ENCODE data around the gene LECT2.

The LECT2 gene

GRCh38 chr5:135954899-135955298, at the start of gene LECT2:
LECT2 (minus strand) TSS chr5:135954983; CDS start chr5:135954833, 150 bp downstream.
- no peak for DNase-seq

GRCh38 chr5:136004436-136004835, 49.7 kb upstream of the LECT2 start:
- no peak for DNase-seq

- no peak for DNase-seq
These were observed 46.7 kb upstream of the LECT2 start for GRCh38 chr5:136001466-136001981.

GRCh38 chr5:136000932-136001331, 46.1 kb upstream of the LECT2 start:
- DNase-seq, result no peak

GRCh38 chr5:136000147-136000546, 45.4 kb upstream of the LECT2 start:
- no peak for DNase-seq

GRCh38 chr5:135999406-136000139, 44.8 kb upstream of the LECT2 start:
- DNase-seq, result no peak

- no peak for DNase-seq
These were observed 44.1 kb upstream of the LECT2 start for GRCh38 chr5:135998889-135999288.

- no peak for DNase-seq
These were observed 43.0 kb upstream of the LECT2 start for GRCh38 chr5:135997673-135998335.

- DNase-seq, result no peak
These were observed 41.8 kb upstream of the LECT2 start for GRCh38 chr5:135996611-135997010.

GRCh38 chr5:135995976-135996375, 41.2 kb upstream of the LECT2 start:
- DNase-seq, result no peak

GRCh38 chr5:135993880-135994636, 39.3 kb upstream of the LECT2 start:
- no peak for DNase-seq

GRCh38 chr5:135993335-135993879, 38.6 kb upstream of the LECT2 start:
- no peak for DNase-seq

- DNase-seq, result no peak
These were observed 36.6 kb upstream of the LECT2 start for GRCh38 chr5:135991429-135991828.

GRCh38 chr5:135990528-135991255, 35.9 kb upstream of the LECT2 start:
- DNase-seq, result no peak

GRCh38 chr5:135989686-135990085, 34.9 kb upstream of the LECT2 start:
- DNase-seq, result no peak

- no peak for DNase-seq
These were observed 33.8 kb upstream of the LECT2 start for GRCh38 chr5:135988546-135988945.

GRCh38 chr5:135986891-135987401, 32.2 kb upstream of the LECT2 start:
- no peak for DNase-seq

GRCh38 chr5:135986401-135986800, 31.6 kb upstream of the LECT2 start:
- DNase-seq, result no peak

- no peak for DNase-seq
These were observed 31.2 kb upstream of the LECT2 start for GRCh38 chr5:135985951-135986350.

- no peak for DNase-seq
These were observed 25.8 kb upstream of the LECT2 start for GRCh38 chr5:135980620-135981019.

- no peak for DNase-seq
These were observed 24.7 kb upstream of the LECT2 start for GRCh38 chr5:135979510-135979909.

GRCh38 chr5:135978993-135979392, 24.2 kb upstream of the LECT2 start:
- no peak for DNase-seq
